ENCODE results near the gene CEP250.

DNA sequence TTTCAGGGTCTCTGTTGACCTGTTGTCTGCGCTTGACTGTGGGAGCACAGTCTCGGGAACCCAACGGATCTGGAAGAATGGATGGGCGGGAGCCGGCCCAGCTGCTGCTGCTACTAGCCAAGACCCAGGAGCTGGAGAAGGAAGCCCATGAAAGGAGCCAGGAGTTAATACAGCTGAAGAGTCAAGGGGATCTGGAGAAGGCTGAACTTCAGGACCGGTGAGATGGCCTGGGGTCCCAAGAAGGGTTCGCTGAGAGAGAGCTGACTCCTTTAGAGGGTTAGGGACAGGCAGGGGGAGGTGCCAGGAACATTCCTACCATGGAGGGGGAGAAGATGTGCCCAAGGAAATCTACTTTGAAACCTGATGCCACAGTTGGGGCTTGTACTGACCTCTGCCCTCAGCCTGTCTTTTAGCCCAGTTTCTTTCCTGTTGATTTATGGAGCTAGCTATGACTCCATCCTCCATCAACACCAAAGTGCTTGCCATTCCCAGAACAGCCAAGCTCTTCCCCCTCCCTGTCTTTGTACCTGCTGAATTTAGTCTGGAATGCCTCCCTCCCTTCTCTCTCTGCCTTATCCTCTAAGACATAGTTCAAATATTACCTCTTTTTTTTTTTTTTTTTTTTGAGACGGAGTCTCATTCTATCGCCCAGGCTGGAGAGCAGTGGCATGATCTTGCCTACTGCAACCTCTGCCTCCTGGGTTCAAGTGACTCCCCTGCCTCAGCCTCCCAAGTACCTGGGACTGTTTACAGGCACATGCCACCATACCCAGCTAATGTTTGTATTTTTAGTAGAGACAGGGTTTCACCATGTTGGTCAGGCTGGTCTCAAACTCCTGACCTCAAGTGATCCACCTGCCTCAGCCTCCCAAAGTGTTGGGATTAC is 12.2 kb downstream of the CEP250 start:
- TF ChIP-seq, protein P1, sequence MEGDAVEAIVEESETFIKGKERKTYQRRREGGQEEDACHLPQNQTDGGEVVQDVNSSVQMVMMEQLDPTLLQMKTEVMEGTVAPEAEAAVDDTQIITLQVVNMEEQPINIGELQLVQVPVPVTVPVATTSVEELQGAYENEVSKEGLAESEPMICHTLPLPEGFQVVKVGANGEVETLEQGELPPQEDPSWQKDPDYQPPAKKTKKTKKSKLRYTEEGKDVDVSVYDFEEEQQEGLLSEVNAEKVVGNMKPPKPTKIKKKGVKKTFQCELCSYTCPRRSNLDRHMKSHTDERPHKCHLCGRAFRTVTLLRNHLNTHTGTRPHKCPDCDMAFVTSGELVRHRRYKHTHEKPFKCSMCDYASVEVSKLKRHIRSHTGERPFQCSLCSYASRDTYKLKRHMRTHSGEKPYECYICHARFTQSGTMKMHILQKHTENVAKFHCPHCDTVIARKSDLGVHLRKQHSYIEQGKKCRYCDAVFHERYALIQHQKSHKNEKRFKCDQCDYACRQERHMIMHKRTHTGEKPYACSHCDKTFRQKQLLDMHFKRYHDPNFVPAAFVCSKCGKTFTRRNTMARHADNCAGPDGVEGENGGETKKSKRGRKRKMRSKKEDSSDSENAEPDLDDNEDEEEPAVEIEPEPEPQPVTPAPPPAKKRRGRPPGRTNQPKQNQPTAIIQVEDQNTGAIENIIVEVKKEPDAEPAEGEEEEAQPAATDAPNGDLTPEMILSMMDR (IDR thresholded peaks at IDR 0.05; ENCODE audit: insufficient read depth, low read length, poor library complexity, severe bottlenecking), result no peak
- TF ChIP-seq EZH2phosphoT487 (conservative IDR thresholded peaks at IDR 0.05; ENCODE audit: low read length), result no peak
